ENCODE results near the gene AASDHPPT.

The AASDHPPT gene

DNA sequence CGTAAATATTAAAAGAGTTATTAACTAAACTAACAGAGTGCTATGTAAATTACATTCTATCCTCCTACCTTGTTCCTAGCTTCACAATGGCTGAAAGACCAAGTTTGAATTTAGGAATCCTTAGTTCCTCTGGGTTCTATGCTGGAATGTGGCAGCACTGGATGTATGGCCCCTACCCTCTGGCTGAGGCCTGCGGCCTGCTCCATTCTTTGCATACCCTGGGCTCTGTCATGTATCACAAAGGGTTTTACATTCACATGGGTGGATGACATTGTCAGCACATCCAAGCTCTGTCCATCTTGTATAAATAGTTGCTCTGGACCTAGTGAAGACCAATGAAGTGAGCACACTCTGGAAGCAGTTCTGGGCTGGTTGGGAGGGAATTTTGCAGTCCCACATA is 54.5 kb downstream of the AASDHPPT start:
- no peaks in the 10 kb centered on the region for H3K4me1 Mint-ChIP-seq
- DNase-seq: no peak
- peaks cover 12% of the 10 kb centered on the region for H3K27me3 Mint-ChIP-seq (ENCODE audit: low read depth, poor library complexity)
- H3K9me3 Mint-ChIP-seq: no peaks in the 10 kb centered on the region
- no peak overlapping the region for H3K4me3 Mint-ChIP-seq
- TF ChIP-seq, protein P1, sequence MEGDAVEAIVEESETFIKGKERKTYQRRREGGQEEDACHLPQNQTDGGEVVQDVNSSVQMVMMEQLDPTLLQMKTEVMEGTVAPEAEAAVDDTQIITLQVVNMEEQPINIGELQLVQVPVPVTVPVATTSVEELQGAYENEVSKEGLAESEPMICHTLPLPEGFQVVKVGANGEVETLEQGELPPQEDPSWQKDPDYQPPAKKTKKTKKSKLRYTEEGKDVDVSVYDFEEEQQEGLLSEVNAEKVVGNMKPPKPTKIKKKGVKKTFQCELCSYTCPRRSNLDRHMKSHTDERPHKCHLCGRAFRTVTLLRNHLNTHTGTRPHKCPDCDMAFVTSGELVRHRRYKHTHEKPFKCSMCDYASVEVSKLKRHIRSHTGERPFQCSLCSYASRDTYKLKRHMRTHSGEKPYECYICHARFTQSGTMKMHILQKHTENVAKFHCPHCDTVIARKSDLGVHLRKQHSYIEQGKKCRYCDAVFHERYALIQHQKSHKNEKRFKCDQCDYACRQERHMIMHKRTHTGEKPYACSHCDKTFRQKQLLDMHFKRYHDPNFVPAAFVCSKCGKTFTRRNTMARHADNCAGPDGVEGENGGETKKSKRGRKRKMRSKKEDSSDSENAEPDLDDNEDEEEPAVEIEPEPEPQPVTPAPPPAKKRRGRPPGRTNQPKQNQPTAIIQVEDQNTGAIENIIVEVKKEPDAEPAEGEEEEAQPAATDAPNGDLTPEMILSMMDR (IDR thresholded peaks at IDR 0.05): no peak
- H3K27ac Mint-ChIP-seq: no peak overlapping the region
- H3K36me3 Mint-ChIP-seq (ENCODE audit: low read depth): no peaks in the 10 kb centered on the region

DNA sequence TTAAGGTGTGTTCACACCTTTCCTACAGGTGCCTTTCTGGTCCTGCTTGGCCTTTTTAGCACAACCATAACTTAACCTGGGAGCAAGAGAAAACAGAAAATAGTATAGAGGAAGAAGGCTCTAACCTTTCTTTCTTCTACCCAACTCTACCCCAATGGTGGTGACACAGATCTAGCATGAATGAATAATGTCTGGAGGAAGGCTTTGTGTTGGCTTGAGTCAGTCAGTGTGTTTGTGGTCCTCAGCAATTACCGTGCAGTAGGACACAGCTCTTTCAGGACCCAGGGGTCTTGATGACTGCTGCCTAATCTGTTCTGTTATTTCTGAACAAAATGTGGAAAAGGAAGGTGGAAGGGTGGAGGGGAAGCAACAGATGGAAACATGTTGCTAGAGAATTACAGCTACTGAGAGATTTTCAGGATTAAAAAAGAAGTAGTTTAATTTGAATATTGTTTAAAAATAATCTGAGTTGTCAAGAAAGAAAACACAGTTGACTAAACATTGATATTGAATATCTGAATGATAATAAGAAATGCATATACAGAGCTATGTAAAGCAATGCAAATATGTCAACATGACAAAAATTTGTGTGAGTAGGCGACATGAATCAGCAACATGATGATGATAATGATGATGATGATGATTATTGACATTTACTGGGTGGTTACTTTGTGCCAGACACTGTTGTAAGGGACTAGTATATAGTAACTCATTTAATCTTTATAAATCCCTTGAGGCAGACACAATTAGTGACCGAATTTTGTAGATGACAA is 55.3 kb downstream of the AASDHPPT start:
- Mint-ChIP-seq H3K9me3 (no peaks in the 10 kb centered on the region), H3K27me3 (ENCODE audit: low read depth, poor library complexity) (peaks cover 12% of the 10 kb centered on the region), H3K27ac (no peak overlapping the region), H3K36me3 (ENCODE audit: low read depth) (no peaks in the 10 kb centered on the region), H3K4me3 (no peak overlapping the region), H3K4me1 (no peaks in the 10 kb centered on the region)
- TF ChIP-seq, protein P1 (IDR thresholded peaks at IDR 0.05): no peak
- DNase-seq: no peak

DNA sequence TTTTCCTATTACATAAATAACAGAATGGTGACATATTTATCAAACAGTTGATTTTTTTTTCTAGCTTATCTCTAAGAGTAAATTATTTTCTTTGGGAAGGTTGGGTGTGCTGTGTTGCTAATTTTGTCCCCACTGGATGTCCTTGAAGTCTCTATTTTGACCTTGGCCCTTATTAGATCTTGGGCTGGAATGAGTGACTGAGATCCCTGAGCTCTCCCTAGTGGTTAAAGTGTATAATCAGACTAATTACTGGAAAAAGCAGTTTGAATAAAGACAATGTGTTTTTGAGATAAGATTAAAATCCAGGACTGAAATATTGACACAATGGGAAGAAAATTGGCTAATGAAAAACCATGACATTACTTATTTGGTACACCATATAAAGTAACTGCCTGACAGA is 56.1 kb downstream of the AASDHPPT start:
- Mint-ChIP-seq H3K27ac (no peak overlapping the region), H3K4me1 (no peaks in the 10 kb centered on the region), H3K36me3 (ENCODE audit: low read depth) (no peaks in the 10 kb centered on the region), H3K27me3 (ENCODE audit: low read depth, poor library complexity) (peaks cover 11% of the 10 kb centered on the region), H3K9me3 (peaks cover 4% of the 10 kb centered on the region), H3K4me3 (no peak overlapping the region)
- TF ChIP-seq, protein P1 (IDR thresholded peaks at IDR 0.05): no peak
- no peak for DNase-seq

DNA sequence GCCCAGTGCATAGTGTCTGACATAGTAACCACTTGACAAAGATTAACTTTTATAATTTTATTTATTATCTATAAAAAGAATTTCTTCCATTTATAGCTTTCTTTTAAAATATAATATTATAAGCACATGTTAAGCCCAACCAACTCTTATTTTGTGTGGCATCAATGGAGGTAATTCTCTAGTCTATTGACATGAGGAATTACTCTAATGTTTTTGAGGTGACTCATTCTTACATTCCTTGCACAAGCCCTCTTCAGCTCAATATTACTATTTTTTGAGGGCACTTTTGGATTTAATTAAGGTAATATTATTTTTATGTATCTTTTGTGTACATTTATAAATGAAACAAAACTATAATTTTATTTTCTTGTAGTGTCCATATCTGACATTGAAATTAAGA is 59.6 kb downstream of the AASDHPPT start:
- DNase-seq: no peak
- TF ChIP-seq, protein P1 (IDR thresholded peaks at IDR 0.05): no peak
- Mint-ChIP-seq H3K27me3 (ENCODE audit: low read depth, poor library complexity) (peaks cover 3% of the 10 kb centered on the region), H3K4me3 (no peak overlapping the region), H3K9me3 (peaks cover 23% of the 10 kb centered on the region), H3K27ac (no peak overlapping the region), H3K36me3 (ENCODE audit: low read depth) (no peaks in the 10 kb centered on the region), H3K4me1 (no peaks in the 10 kb centered on the region)

DNA sequence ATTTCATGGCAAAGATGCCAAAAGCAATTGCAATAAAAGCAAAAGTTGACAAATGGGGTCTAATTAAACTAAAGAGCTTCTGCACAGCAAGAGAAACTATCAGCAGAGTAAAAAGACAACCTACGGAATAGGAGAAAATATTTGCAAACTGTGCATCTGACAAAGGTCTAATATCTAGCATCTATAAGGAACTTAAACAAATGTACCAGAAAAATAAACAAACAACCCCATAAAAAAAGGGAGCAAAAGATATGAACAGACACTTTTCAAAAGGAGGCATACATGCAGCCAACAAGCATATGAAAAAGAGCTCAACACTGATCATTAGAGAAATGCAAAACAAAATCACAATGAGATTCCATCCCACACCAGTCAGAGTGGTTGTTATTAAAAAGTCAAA is 60.3 kb downstream of the AASDHPPT start:
- no peaks in the 10 kb centered on the region for H3K4me1 Mint-ChIP-seq
- TF ChIP-seq, protein P1 (IDR thresholded peaks at IDR 0.05): no peak
- H3K4me3 Mint-ChIP-seq: no peak overlapping the region
- no peaks in the 10 kb centered on the region for H3K36me3 Mint-ChIP-seq (ENCODE audit: low read depth)
- peaks cover 29% of the 10 kb centered on the region for H3K9me3 Mint-ChIP-seq
- peaks cover 3% of the 10 kb centered on the region for H3K27me3 Mint-ChIP-seq (ENCODE audit: low read depth, poor library complexity)
- DNase-seq: no peak
- H3K27ac Mint-ChIP-seq: no peak overlapping the region

Data from nephron progenitor cell (in vitro differentiated cells).